OCI-LY1 (cell line): ENCODE measurements around the gene CUBN.

Source experiments
- H2AFZ ChIP-seq: fragments of 200-600 bp; sonication (generic), shearing (Covaris generic); 2 replicates; pipeline ENCODE4 v1.6.0; 2014; ENCODE audit warnings: antibody characterized with exemption, mild to moderate bottlenecking, low read length
- H3F3A ChIP-seq: fragments of 200-600 bp; sonication (generic), shearing (Covaris generic); 2 replicates; pipeline ENCODE4 v1.6.0; 2014; ENCODE audit warnings: mild to moderate bottlenecking, antibody characterized with exemption, low read length, moderate library complexity; ENCODE audit not compliant: insufficient read depth
- H3K27ac ChIP-seq: fragments of 200-600 bp; sonication (generic); 2 replicates; pipeline ENCODE4 v1.5.1; 2014; ENCODE audit warnings: low read length, mixed run types, mild to moderate bottlenecking, low read depth; ENCODE audit not compliant: poor library complexity, severe bottlenecking
- H3K27me3 ChIP-seq: fragments of 200-600 bp; sonication (generic); 2 replicates; pipeline ENCODE4 v1.6.0; 2014; ENCODE audit warnings: antibody characterized with exemption, mild to moderate bottlenecking, low read length, moderate library complexity; ENCODE audit not compliant: insufficient read depth
- H3K36me3 ChIP-seq: fragments of 200-600 bp; sonication (generic); 2 replicates; pipeline ENCODE4 v1.6.1; 2014; ENCODE audit warnings: mild to moderate bottlenecking, antibody characterized with exemption, low read length, moderate library complexity, mixed read lengths; ENCODE audit not compliant: insufficient read depth
- H3K4me1 ChIP-seq: fragments of 200-600 bp; sonication (generic); 2 replicates; pipeline ENCODE4 v1.5.1; 2014; ENCODE audit warnings: mild to moderate bottlenecking, low read length, moderate library complexity; ENCODE audit not compliant: insufficient read depth, severe bottlenecking
- H3K4me2 ChIP-seq: fragments of 200-600 bp; sonication (generic), shearing (Covaris generic); 2 replicates; pipeline ENCODE4 v1.6.1; 2014; ENCODE audit warnings: low read length
- H3K4me3 ChIP-seq: fragments of 200-600 bp; sonication (generic); 2 replicates; pipeline ENCODE4 v1.5.1; 2014; ENCODE audit warnings: low read length, low read depth, mild to moderate bottlenecking, mixed read lengths; ENCODE audit not compliant: poor library complexity, severe bottlenecking
- H3K79me2 ChIP-seq: fragments of 200-600 bp; shearing (Covaris generic); 2 replicates; pipeline ENCODE4 v1.6.1; 2016; ENCODE audit warnings: mixed run types, low read length, mixed read lengths; ENCODE audit not compliant: insufficient read depth
- H3K9ac ChIP-seq: fragments of 200-600 bp; sonication (generic), shearing (Covaris generic); 2 replicates; pipeline ENCODE4 v1.6.1; 2014; ENCODE audit warnings: mild to moderate bottlenecking, low read length, mixed read lengths
- H3K9me2 ChIP-seq: fragments of 200-600 bp; sonication (generic), shearing (Covaris generic); 2 replicates; pipeline ENCODE4 v1.6.1; 2014; ENCODE audit warnings: low read depth, mild to moderate bottlenecking, low read length, mixed read lengths
- H3K9me3 ChIP-seq: fragments of 200-600 bp; shearing (Covaris generic); 2 replicates; pipeline ENCODE4 v1.6.1; 2014; ENCODE audit warnings: low read length, mixed read lengths
- H4K20me1 ChIP-seq: fragments of 200-600 bp; sonication (generic), shearing (Covaris generic); 2 replicates; pipeline ENCODE4 v1.6.0; 2016; ENCODE audit warnings: mild to moderate bottlenecking, low read length; ENCODE audit not compliant: insufficient read depth
- CTCF ChIP-seq: fragments of 200-600 bp; sonication (generic), shearing (Covaris generic); IDR thresholded peaks from 2 replicates; pipeline ENCODE4 v1.5.1; 2017; ENCODE audit warnings: mild to moderate bottlenecking, antibody characterized with exemption, low read length, moderate library complexity, mixed read lengths
- EZH2 ChIP-seq: fragments of 200-600 bp; sonication (generic), shearing (Covaris generic); IDR thresholded peaks from 2 replicates; pipeline ENCODE4 v1.8.0; 2017; ENCODE audit warnings: borderline replicate concordance, mixed run types, mild to moderate bottlenecking, antibody characterized with exemption, low read length, moderate library complexity, mixed read lengths

The CUBN gene

GRCh38 chr10:17146892-17147291 is 17.3 kb upstream of the CUBN start:
- no peak overlapping the region for H3K9ac ChIP-seq
- no peaks in the 10 kb centered on the region for H4K20me1 ChIP-seq
- no peaks in the 10 kb centered on the region for H3K79me2 ChIP-seq
- no peaks in the 10 kb centered on the region for H3K9me2 ChIP-seq
- H3K36me3 ChIP-seq, result no peaks in the 10 kb centered on the region
- H3K27ac ChIP-seq, result no peak overlapping the region
- H3K4me2 ChIP-seq, result no peak overlapping the region
- no peak overlapping the region for H3K4me3 ChIP-seq
- no peaks in the 10 kb centered on the region for H3F3A ChIP-seq
- H3K4me1 ChIP-seq, result no peaks in the 10 kb centered on the region
- TF ChIP-seq EZH2, result no peak
- no peak for TF ChIP-seq CTCF
- no peak overlapping the region for H2AFZ ChIP-seq
- H3K27me3 ChIP-seq, result no peaks in the 10 kb centered on the region
- H3K9me3 ChIP-seq, result no peaks in the 10 kb centered on the region

DNA sequence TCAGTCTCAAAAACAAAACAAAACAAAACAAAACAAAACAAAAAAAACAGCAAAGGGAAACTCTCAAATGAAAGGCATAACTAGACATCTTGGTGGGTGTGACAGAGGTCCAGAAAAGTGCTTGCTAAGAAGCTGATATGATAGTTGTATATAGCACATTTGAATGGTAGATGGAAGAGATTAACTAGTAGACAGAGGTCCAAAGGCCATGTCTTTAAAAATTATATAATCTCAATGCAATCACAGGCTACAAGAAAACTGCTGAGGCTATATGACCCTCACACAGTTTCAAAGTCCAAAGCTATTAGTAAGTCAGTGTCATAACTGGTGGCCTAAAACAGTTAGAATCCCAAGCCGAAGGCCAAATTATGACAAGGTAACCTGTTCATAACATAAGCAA is 15.6 kb upstream of the CUBN start:
- no peak overlapping the region for H3K27ac ChIP-seq

GRCh38 chr10:17144757-17145156 is 15.1 kb upstream of the CUBN start:
- TF ChIP-seq CTCF (no peak), EZH2 (no peak)
- H3K4me1 ChIP-seq, result no peaks in the 10 kb centered on the region
- H3K36me3 ChIP-seq, result no peaks in the 10 kb centered on the region
- no peaks in the 10 kb centered on the region for H3K27me3 ChIP-seq
- no peaks in the 10 kb centered on the region for H3K9me2 ChIP-seq
- no peak overlapping the region for H3K4me3 ChIP-seq
- H3F3A ChIP-seq, result no peaks in the 10 kb centered on the region
- no peak overlapping the region for H3K9ac ChIP-seq
- H3K9me3 ChIP-seq, result no peaks in the 10 kb centered on the region
- H3K4me2 ChIP-seq, result no peak overlapping the region
- H2AFZ ChIP-seq, result no peak overlapping the region
- no peak overlapping the region for H3K27ac ChIP-seq
- no peaks in the 10 kb centered on the region for H4K20me1 ChIP-seq
- H3K79me2 ChIP-seq, result no peaks in the 10 kb centered on the region

More for the DNA sequence above, 15.6 kb upstream of the CUBN start:
- no peaks in the 10 kb centered on the region for H3K79me2 ChIP-seq
- no peak overlapping the region for H3K4me3 ChIP-seq
- no peaks in the 10 kb centered on the region for H3K4me1 ChIP-seq
- no peaks in the 10 kb centered on the region for H3F3A ChIP-seq
- H3K9me2 ChIP-seq, result no peaks in the 10 kb centered on the region
- no peaks in the 10 kb centered on the region for H3K9me3 ChIP-seq
- no peaks in the 10 kb centered on the region for H3K36me3 ChIP-seq
- TF ChIP-seq EZH2, result no peak
- TF ChIP-seq CTCF, result no peak
- no peak overlapping the region for H3K4me2 ChIP-seq
- no peaks in the 10 kb centered on the region for H4K20me1 ChIP-seq
- no peak overlapping the region for H2AFZ ChIP-seq
- H3K27me3 ChIP-seq, result no peaks in the 10 kb centered on the region
- no peak overlapping the region for H3K9ac ChIP-seq
